Stimulated activated CD8-positive, alpha-beta memory T cell treated with anti-CD3 and anti-CD28 coated beads, Interleukin-7, amount 100 ng/mL, for 4 hours (primary cell): ENCODE data around the gene EPHB1.

ENCODE experiments used
- DNase-seq, 2 donors: peaks; one replicate each; pipeline ENCODE4 v3.0.0-alpha.2; 2020; ENCODE audit warnings: low read depth in 2 of 2

EPHB1 gene

DNA sequence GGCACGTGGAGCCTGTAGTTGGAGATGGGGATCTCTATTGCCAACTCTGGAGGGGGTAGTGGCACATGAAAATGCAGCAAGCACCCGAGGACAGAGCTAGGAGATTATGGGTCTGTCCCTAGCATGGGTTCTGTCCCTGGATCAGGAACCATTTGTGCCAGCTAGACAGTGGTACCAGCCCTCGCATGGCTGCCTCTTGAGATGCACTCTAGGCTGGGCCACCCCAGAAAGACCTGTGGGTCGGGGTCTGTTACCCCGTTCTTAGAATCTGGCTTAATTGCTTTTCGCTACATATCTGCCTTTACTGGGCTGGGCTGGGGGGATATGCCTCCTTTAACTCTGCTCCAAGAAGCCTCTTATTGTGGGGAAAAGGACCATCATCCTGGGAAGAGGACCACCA lies 54.5 kb downstream of the EPHB1 start:
- DNase-seq, result no peak

DNA sequence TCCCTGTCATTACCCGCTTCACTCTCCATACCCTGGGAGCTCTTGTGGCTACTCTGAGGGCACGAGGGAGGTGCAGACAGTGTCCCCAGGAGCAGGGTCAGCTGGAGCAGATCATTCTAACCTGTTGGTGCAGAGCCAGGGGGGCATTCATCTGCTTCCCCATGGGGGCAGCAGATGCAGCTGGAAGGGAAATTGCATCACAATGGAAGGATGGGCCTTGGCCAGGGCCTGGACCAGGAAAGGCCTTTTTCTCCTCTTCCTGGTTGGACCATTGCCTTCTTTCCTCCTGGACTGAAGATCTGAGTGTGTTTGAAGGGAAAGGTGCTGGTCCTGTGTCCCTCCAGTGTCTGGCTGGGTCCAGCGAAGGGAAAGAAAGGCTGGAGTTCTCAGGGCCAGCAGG lies 55.7 kb downstream of the EPHB1 start:
- DNase-seq, result no peak

DNA sequence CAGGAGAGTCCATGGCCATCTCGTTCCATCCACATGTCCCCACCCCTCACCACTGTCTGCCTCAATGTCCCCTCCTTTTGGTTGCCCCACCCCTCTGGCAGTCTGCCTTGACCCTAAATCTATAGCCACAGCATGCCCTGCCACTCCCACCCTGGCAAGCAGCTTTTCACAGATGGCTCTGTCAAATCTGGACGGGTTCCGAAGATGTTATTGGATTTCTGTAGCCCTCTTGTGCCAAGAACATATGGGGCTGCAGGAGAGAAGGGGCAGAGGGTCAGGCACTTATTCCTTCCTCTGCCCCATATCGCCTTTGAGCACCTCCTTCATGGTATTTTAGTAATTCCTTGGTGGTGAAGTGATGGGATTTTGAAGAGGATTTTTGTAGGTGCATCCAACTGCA lies 57.1 kb downstream of the EPHB1 start:
- no peak for DNase-seq

DNA sequence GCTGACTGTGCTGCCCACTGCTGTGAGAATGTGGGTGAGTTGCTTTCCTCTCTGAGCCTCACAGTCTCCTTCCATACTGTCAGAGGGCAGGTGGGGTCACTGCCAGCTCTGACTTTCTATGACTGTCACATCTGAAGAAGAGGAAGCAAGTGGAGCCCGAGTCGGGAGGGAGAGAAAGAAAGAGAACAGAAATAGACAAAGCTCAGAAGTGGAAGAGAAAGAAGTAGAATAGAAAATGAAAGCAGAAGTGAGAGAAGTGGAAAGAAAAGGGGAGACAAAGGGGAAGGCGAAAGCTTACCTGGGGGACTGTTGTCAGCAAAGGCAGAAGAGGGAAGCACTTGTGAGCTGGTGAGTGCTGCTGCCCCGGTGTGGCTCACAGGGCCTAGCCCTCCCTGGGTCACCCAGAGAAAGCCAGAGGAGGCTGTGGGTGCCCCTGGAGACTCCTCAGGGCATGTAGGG lies 57.9 kb downstream of the EPHB1 start:
- no peak for DNase-seq

DNA sequence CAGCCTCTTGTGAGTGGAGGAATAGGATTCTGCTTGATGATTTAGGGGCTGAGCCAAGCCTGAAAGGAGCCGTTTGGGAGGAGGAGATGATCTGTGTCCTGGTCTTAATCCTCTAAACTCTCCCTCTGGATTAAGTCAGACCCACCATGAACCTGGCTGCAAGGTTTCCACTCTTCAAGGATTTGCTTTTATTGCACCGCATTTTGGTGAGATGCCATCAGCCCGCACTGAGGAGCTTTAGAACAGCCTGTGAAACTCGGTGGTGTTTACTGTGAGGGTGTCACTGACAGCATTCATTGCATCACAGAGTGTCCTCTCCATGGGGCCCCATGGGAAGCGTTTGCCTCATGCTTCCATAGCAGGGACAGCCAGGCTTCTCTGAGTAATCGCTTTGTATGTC lies 59.2 kb downstream of the EPHB1 start:
- no peak for DNase-seq

DNA sequence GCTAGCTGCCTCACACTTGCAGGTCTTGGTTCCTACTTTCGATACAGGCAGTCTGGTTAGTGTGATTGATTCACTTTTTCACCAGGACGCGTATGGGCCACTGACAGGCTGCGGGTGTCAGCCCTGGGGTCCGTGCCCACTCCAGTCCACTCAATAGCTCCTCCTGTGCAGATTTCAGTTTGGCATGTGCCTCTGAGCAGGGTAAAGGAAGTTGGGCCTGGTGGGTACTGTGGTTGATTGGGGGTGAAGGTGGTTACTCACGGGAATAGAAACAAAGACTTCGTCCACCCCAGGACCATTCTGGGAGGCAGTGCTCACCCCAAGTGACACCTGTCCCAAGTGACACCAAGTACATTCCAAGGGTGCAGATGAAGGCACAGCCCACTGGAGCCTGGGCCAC lies 62.3 kb downstream of the EPHB1 start:
- DNase-seq, result no peak

DNA sequence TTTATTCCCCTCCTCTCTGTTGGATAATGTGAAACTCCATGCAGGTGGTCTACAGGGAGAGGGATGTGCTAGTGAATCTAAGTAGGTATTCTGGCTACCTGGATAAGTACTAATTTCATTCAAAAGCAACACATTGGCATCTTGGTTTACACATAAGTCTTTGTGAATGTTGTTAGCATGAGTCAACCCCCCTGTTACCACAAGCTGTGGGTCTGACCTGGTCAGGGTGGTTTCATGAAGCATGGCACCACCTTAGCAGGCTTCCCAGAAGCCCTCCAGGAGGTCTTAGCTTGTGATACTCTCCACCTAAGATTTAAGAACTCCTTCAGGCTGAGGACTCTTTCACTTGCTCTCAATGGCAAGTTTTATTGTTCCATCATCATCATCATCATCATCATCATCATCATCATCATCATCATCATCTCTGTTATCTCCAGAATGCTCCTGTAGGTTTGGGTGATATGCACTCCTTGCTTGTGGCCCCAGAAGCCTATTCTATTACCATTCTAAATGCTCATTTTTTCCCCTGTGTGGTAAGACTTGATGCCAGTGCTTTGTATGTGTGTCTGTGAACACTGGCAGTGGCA lies 62.8 kb downstream of the EPHB1 start:
- DNase-seq, result no peak

DNA sequence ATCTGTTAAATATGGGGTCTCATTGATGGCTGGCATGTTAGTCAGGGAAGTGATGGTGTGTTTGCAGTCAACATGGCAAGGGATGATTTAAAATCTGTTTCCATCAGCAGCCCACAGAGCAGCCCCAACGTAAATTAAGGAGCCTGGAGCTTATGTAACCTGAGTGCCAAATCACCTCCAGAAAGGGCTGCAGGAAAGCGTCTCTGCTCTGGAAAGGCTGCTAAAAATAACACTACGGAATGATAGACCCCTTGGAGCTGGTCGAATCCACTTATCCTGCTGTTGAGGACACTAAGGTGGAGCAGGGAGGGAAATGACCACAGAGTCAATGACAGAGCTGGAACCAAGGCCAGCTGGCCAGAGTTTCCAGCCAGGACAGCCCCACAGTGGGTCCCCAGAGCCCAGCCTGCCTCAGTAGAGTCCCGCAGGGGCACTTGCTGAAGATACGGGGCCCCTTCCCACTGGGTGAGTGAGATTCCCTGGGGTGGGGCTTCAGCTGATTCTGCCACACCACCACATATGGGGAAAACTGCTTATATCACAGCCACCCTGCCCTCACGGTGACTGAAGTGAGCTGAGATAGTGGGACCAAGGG lies 63.5 kb downstream of the EPHB1 start:
- DNase-seq, result no peak

DNA sequence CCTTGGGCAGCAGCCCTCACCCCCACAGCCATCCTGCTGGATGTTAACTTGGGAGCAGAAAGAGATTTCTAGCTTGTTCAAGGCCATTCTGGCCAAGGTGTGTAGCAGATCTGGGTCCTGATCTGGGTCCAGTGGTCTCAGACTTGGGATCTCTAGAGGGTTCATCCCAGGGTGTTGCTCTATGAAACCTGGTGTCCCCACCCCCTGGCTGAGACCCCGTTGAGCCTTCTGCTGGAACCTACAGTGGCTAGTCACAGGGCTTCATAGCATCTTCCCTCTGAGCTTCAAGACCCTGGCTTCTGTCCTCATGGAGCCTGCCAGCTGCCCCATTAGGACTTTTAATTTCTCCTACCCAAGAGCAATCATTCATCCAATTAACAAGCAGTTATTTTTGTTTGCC lies 64.3 kb downstream of the EPHB1 start:
- no peak for DNase-seq

DNA sequence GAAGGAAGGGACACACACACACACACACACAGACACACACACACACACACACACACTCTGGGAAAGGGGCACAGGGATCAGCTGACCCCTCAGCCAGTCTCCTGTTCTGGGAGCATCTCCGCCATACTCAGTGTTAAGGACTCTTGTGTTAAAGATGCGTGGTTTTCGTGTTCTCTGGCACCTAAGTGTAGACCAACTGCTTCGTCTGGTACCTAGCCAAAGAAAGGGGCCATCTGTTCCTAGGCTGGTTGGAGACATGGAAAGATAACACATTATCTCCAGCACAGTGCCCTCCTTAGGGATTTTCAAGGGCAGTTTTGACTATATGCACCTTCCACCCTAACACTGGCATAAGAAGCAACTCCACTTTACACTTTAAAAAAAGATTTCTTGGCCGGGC lies 65.1 kb downstream of the EPHB1 start:
- DNase-seq, result no peak

DNA sequence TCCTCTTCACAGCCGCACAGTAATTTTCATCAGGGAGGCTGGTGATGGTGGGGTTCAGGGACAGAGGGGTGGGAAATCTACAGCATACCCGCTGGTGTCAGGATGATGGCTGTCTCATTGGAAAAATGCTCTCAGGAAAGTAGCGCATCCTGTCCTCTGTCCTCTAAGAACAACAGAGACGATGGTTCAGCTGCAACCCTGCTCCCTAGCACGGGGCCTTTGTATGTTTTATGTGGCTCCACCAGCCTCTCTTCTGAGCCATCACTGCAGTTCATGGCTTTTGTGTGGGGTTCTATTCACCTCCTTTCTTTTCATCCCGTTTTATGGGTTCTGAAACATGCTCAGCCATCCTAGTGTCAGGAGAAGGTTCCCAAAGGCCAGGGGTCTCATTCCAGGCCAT lies 68.9 kb downstream of the EPHB1 start:
- no peak for DNase-seq

DNA sequence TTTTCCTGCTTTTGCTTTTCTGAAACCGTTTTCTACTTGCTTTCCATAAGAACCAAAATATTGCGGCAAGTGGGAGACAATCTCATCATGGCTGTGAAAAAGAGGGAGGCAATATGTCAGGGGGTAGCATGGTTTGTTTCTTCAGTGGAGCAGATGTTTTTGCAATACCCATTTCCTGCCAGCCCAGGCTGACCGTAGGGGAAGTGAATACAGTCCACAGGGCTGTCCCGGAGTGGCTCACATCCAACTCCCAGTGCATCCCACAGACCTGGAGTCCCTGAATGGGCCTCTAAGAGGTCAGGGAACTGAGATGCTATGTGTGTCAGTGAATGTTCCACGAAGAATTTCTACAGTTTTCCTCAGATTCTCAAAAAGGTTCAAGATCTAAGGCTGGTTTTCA lies 69.6 kb downstream of the EPHB1 start:
- DNase-seq, result no peak

DNA sequence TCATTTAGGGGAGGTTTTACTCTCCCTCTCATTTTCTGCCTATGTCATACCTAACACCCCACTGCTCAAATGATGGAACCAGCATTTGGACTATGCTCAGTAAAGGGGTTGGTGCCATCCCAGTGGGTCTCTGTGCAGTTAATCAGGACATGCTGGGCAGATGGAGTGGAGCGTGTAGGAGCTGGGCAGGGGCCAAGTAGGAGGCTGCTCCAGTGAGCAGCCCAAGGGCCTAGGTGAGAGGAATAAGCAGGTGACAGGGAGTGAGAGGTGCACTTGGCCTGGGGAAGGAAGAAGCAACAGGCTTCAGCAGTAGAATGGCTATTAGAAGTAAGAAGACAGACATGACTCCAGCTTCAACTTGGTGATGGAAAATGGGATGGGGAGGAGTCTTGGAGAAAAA lies 72.2 kb downstream of the EPHB1 start:
- DNase-seq, result no peak

DNA sequence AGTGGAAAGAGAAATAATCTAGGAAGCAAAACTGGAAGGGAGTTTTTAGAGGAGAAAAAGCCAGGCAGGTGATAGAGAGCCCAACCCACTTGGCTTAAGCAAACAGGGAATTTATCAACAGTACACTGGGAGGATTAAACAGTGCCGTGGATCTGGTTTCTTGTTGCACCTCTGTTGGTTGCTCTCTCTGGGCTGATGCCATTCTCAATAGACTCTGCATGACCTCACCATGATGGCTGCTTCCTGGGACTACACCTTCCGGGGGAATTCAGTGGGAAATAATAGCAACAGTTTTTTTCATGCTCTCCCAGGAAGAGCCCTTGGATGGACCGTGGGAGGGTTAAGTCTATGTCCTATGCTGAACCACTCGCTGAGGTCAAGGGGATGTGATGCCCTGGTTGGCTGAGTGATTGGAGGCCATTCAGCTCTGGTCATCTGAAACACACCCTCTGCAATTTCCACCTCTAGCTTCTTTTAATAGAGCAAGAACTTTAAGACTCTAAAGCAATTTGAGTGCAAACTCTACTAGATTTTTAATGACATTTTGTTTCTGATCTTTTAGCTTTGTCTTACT lies 74.2 kb downstream of the EPHB1 start:
- DNase-seq, result no peak

DNA sequence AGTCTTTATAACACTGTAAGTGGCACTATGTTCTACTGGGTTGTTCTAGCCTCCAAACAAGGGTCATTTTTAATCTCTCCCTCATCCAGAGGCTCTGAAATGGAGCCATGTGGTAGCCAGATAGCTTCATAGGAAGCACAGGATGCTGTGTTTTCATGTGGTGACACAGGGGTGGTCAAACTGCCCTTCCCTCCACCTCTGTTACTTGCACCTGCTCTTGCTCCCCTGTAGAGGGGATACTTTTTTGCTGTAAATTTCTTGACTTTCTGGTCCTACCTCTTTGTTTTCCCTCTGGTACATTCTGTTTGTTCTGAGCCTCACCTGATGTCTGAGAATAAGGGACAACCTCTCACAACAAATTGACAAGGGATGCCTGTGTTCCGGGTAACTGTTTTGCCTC lies 76.8 kb downstream of the EPHB1 start:
- DNase-seq, result no peak

DNA sequence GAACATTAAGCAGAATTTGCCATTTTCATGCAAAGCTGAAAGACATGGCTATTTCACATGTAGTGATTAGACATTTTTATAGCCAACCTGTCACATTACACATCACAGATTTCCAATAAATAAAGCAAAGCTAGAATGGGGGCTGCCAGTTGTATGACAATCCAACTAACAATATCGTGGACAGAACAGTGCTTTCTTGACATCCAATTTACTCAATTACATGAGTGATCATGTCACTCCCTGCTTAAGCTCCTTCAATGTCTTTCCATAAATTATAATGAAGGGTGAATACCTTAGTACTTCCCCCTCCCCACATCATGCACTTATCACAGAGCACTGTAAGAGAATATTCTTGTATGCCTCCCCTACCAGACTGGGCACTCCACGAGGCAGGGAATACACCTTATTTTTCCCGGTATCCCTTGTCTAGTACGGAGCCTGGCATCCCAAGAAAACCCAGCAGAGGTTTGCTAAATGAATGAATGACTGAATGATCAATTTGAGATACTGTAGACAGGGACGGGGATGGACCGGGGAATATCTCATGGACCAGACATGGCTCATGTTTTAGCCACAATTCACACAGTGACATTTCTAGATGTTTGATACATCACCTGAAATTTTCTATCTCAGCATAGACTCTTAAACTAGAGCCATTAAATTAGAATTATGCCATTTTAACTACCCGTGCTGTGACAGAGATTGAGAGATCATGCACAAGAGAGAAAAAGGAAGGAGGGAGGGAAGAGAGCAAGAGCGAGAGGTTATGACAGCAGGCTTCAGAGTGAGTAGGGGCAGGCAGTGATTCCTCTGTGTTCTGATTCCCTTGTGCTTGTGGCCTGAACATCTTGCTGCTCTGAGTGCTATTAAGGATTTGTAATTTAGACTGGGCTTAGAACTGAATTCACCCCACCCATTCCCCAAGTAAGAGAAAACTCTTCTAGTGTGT lies 77.7 kb downstream of the EPHB1 start:
- DNase-seq, result no peak

DNA sequence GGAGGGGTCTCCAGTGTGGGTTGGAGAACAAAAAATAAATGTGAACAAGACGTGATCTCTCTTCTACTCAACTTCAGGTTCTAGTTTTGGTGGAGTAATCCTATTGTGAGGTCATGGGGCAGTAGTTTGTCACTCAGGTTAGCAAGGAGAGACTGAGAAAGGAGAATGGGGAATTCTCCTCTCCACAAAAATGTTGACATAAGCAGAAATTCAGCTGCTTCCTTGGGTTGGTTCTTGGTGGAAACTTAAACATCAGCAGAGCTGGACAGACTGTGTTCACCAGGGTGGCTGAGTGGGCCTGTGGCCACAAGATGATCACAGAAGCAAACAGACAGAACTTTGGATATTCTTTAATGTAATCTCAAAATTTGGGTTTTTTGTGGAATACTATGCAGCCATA lies 78.7 kb downstream of the EPHB1 start:
- no peak for DNase-seq

DNA sequence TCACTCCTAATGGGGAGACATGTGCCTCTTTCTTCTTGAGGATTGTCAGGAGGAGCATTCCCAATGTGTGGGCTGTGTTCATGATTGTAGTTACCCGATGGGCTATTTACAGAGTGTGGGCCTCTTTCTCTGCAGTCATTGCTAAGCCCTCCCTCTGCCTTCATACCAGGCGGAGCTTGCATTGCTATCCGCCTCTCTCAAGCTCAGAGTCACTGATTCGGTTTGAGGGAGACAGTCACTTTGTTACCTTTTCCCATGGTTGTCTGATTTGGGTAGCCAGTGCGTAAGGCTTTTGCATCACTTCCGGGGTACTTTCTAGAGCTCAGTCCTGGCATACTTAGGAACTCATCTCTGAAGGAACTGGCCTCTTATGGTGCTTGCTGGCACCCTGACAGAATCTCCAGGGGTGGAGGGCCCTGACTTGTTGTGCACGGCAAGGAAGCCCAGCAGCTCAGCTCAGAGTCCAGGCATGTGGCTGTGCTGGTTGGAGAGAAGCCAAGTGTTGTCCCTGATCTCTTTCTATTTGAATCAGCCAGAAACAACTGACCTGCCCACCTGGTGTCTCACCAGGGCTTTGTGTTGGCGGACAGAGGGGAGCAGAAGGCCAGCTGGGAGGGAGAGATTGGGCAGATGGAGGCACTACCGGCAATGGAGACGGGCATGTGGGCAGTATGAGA lies 79.8 kb downstream of the EPHB1 start:
- no peak for DNase-seq

DNA sequence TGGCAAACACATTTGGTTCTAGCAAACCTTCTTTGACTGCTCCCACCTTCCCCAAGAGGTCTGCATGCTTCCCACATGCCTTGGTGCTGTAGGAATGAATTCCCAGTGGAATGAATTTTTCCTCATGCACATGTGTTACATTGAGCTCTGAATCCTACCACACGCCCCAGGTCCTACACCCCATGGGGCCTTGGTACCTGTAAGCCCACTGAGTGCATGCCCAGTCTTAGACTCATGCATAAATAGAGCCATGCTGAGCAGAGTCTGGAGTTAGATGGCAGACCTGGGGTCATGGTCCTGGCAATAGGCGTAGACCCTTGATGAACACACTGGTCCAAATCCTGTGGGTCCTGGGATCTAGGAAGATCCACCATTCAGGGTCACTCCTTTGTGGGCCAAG lies 81.8 kb downstream of the EPHB1 start:
- DNase-seq, result no peak

DNA sequence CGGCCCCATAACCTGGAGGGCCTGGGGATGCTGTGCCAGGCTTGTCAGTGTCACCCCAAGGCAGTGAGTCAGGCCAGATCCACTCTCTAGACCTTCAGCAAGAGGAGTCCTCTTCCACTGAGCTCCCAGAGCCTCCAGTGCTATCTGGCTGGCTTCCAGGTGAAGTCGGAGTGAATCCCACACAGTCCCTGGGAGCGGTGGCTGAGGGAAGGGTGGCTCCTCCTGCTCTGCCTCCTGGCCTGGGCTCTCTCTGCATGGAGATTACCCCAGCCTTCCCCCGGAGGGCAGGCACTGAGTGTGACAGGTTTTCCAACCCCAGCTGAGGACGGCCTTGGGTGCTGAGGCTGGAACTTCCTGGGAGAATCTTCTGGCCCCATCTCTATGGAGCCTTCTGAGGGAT lies 82.7 kb downstream of the EPHB1 start:
- no peak for DNase-seq

DNA sequence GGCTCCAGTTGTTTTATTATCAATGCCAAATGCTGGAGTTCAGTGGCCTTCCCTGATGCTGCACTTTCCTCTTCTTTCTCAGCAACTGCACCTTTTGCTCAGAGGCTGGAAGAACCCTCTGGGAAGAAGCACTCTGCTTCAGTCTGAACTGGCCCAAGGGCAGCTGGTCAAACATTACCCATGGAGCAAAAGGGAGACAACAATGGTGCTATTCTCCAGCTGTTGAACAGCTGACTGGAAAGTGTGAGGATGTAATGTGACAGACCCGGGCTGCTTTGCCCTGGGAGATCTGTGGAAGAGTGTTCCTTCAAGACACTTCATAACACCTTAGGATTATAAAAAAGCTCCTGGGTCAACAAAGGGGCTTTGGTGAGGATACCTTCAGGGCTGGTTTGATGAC lies 84.9 kb downstream of the EPHB1 start:
- DNase-seq, result no peak

DNA sequence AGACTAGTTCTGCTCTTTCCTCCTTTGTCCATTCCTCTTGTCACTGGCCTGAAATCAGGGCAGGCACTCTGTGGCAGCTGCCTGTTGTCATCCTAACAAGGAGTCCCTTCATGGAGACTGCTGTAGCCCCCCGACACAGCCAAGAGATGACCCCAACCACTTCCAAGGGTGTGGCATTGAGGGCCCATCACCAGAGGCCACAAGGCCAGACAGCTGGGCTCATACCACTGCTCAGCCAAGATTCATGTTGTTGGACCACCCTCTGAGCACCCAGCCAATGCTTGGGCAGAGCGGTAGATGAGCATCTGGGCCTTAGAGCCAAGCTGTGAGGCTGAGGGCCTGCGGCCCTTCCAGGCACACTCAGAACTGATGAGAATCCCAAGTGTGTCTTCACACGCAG lies 85.4 kb downstream of the EPHB1 start:
- no peak for DNase-seq
